Measurements from ENCODE around the gene HEATR3.

HEATR3 gene

GRCh38 chr16:50056226-50056625 lies 9.5 kb upstream of the HEATR3 start:
- Histone ChIP-seq H3K23ac (ENCODE audit: low read length in 2 of 2) (no peak overlapping the region), H3K18ac (ENCODE audit: low read depth in 1 of 2, low read length in 2 of 2) (no peak overlapping the region), H4K91ac (ENCODE audit: low read length) (no peak overlapping the region), H2AFZ (ENCODE audit: low read depth, low read length) (no peak overlapping the region), H3K4ac (ENCODE audit: low read depth in 1 of 2, low read length in 2 of 2) (no peak overlapping the region), H3K27ac (ENCODE audit: low read length, poor library complexity, severe bottlenecking) (no peak overlapping the region), H2BK5ac (ENCODE audit: low read depth, low read length, poor library complexity, severe bottlenecking) (no peak overlapping the region), H3K14ac (ENCODE audit: low read length in 2 of 2) (no peak overlapping the region), H2BK15ac (ENCODE audit: low read depth, poor library complexity, severe bottlenecking) (no peak overlapping the region), H2AK5ac (ENCODE audit: low read length, severe bottlenecking) (no peak overlapping the region), H3K9ac (ENCODE audit: low read length) (no peak overlapping the region), H3K4me2 (ENCODE audit: low read length, poor library complexity, severe bottlenecking) (no peak overlapping the region), H2BK12ac (ENCODE audit: low read length in 2 of 2) (no peak overlapping the region), H3K4me1 (ENCODE audit: control insufficient read depth, insufficient read depth, low read depth, low read length) (no peaks in the 10 kb centered on the region), H3K27me3 (ENCODE audit: control insufficient read depth in 1 of 2, insufficient read depth in 1 of 2, low read length in 2 of 2) (peaks cover 2 to 3% of the 10 kb centered on the region in 2 experiments), H4K8ac (ENCODE audit: low read length) (no peak overlapping the region), H2BK120ac (ENCODE audit: low read depth, low read length) (no peak overlapping the region), H3K9me3 (ENCODE audit: control insufficient read depth, low read length) (no peaks in the 10 kb centered on the region), H3K36me3 (ENCODE audit: control insufficient read depth in 1 of 2, insufficient read depth in 2 of 2, low read depth in 1 of 2, low read length in 2 of 2) (no peaks in the 10 kb centered on the region), H3K79me1 (replicated peaks; ENCODE audit: low read length, poor library complexity, severe bottlenecking) (no peaks in the 10 kb centered on the region), H3K4me3 (ENCODE audit: insufficient read depth in 1 of 2, low read depth in 1 of 2, low read length in 2 of 2) (no peak overlapping the region)
- no peak for DNase-seq
- 94% methylated on average over 2 of the region's 4 CpGs for WGBS

- H2AK5ac ChIP-seq (ENCODE audit: low read length, severe bottlenecking), result no peak overlapping the region
- H3K79me1 ChIP-seq (replicated peaks; ENCODE audit: low read length, poor library complexity, severe bottlenecking), result no peaks in the 10 kb centered on the region
- H3K14ac ChIP-seq (ENCODE audit: low read length in 2 of 2), result no peak overlapping the region
- H4K8ac ChIP-seq (ENCODE audit: low read length), result no peak overlapping the region
- no peak overlapping the region for H3K27ac ChIP-seq (ENCODE audit: low read length, poor library complexity, severe bottlenecking)
- H2BK12ac ChIP-seq (ENCODE audit: low read length in 2 of 2), result no peak overlapping the region
- no peak overlapping the region for H2AFZ ChIP-seq (ENCODE audit: low read depth, low read length)
- peaks cover 0 to 3% of the 10 kb centered on the region in 2 experiments for H3K27me3 ChIP-seq (ENCODE audit: control insufficient read depth in 1 of 2, insufficient read depth in 1 of 2, low read length in 2 of 2)
- no peak overlapping the region for H4K91ac ChIP-seq (ENCODE audit: low read length)
- H2BK15ac ChIP-seq (ENCODE audit: low read depth, poor library complexity, severe bottlenecking), result no peak overlapping the region
- H3K18ac ChIP-seq (ENCODE audit: low read depth in 1 of 2, low read length in 2 of 2), result no peak overlapping the region
- H3K23ac ChIP-seq (ENCODE audit: low read length in 2 of 2), result no peak overlapping the region
- WGBS, result 90% methylated on average over 28 of the region's 28 CpGs
- no peaks in the 10 kb centered on the region for H3K36me3 ChIP-seq (ENCODE audit: control insufficient read depth in 1 of 2, insufficient read depth in 2 of 2, low read depth in 1 of 2, low read length in 2 of 2)
- H3K9me3 ChIP-seq (ENCODE audit: control insufficient read depth, low read length), result no peaks in the 10 kb centered on the region
- H2BK120ac ChIP-seq (ENCODE audit: low read depth, low read length), result no peak overlapping the region
- no peak overlapping the region for H3K4me2 ChIP-seq (ENCODE audit: low read length, poor library complexity, severe bottlenecking)
- H3K9ac ChIP-seq (ENCODE audit: low read length), result no peak overlapping the region
- H3K4me3 ChIP-seq (ENCODE audit: insufficient read depth in 1 of 2, low read depth in 1 of 2, low read length in 2 of 2), result no peak overlapping the region
- no peak overlapping the region for H3K4ac ChIP-seq (ENCODE audit: low read depth in 1 of 2, low read length in 2 of 2)
- no peak for DNase-seq
- H2BK5ac ChIP-seq (ENCODE audit: low read depth, low read length, poor library complexity, severe bottlenecking), result no peak overlapping the region
- H3K4me1 ChIP-seq (ENCODE audit: control insufficient read depth, insufficient read depth, low read depth, low read length), result no peaks in the 10 kb centered on the region
These were observed 7.5 kb upstream of the HEATR3 start for GRCh38 chr16:50058091-50058771.

DNA sequence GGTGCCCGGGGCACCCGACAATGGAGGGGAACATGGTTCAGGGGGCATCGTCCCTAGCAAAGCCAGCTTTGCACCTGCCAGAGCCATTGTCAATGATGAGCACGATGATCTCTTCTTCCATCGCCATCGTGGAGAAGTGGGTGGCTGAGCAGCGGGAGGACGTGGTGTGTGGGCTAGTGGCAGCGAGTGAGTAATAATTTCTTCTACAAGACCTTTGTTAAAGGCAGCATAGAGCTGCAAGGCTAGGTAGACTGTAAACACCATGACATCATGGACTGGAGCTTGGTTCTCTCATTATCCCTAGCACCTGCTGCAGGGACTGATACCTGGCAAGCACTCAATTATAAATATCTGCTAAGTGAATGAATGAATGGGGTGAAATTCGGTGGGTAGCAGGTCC lies 6.7 kb upstream of the HEATR3 start:
- H2BK5ac ChIP-seq (ENCODE audit: low read depth, low read length, poor library complexity, severe bottlenecking), result no peak overlapping the region
- H3K4me2 ChIP-seq (ENCODE audit: low read length, poor library complexity, severe bottlenecking), result no peak overlapping the region
- WGBS, result 81% methylated on average over 10 of the region's 10 CpGs
- no peak overlapping the region for H2AK5ac ChIP-seq (ENCODE audit: low read length, severe bottlenecking)
- H2BK15ac ChIP-seq (ENCODE audit: low read depth, poor library complexity, severe bottlenecking), result no peak overlapping the region
- no peaks in the 10 kb centered on the region for H3K9me3 ChIP-seq (ENCODE audit: control insufficient read depth, low read length)
- no peak overlapping the region for H2BK120ac ChIP-seq (ENCODE audit: low read depth, low read length)
- no peak overlapping the region for H4K91ac ChIP-seq (ENCODE audit: low read length)
- H3K4me1 ChIP-seq (ENCODE audit: control insufficient read depth, insufficient read depth, low read depth, low read length), result no peaks in the 10 kb centered on the region
- no peak overlapping the region for H3K23ac ChIP-seq (ENCODE audit: low read length in 2 of 2)
- no peaks in the 10 kb centered on the region for H3K79me1 ChIP-seq (replicated peaks; ENCODE audit: low read length, poor library complexity, severe bottlenecking)
- H3K9ac ChIP-seq (ENCODE audit: low read length), result no peak overlapping the region
- no peak overlapping the region for H3K14ac ChIP-seq (ENCODE audit: low read length in 2 of 2)
- H4K8ac ChIP-seq (ENCODE audit: low read length), result no peak overlapping the region
- H2BK12ac ChIP-seq (ENCODE audit: low read length in 2 of 2), result no peak overlapping the region
- no peak overlapping the region for H3K27ac ChIP-seq (ENCODE audit: low read length, poor library complexity, severe bottlenecking)
- H3K18ac ChIP-seq (ENCODE audit: low read depth in 1 of 2, low read length in 2 of 2), result no peak overlapping the region
- H3K4me3 ChIP-seq (ENCODE audit: insufficient read depth in 1 of 2, low read depth in 1 of 2, low read length in 2 of 2), result peak overlapping the region in 1 of 2 experiments; percentile 18
- no peak overlapping the region for H2AFZ ChIP-seq (ENCODE audit: low read depth, low read length)
- H3K36me3 ChIP-seq (ENCODE audit: control insufficient read depth in 1 of 2, insufficient read depth in 2 of 2, low read depth in 1 of 2, low read length in 2 of 2), result no peaks in the 10 kb centered on the region
- H3K4ac ChIP-seq (ENCODE audit: low read depth in 1 of 2, low read length in 2 of 2), result no peak overlapping the region
- H3K27me3 ChIP-seq (ENCODE audit: control insufficient read depth in 1 of 2, insufficient read depth in 1 of 2, low read length in 2 of 2), result peaks cover 0 to 3% of the 10 kb centered on the region in 2 experiments
- DNase-seq, result no peak

DNA sequence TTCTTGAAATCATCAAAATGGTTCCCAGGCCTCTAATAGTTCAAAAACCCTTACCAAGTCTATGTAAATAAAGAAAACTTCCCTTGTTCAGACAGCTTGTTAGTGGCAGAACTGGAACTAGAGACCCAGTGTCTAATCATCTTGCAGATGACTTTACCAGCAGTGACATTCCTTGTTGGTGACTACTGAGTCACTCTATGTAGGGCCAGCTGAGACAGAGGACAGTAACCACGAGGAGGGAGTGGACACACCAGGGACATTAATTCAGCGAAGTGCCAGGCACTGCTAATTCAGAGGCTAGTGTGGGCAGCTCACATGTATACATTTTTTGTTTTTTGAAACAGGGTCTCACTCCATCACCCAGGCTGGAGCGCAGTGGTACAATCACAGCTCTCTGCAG lies 6.1 kb upstream of the HEATR3 start:
- Histone ChIP-seq H3K4me3 (ENCODE audit: insufficient read depth in 1 of 2, low read depth in 1 of 2, low read length in 2 of 2) (no peak overlapping the region), H3K79me1 (replicated peaks; ENCODE audit: low read length, poor library complexity, severe bottlenecking) (no peaks in the 10 kb centered on the region), H2AK5ac (ENCODE audit: low read length, severe bottlenecking) (no peak overlapping the region), H2BK12ac (ENCODE audit: low read length in 2 of 2) (no peak overlapping the region), H3K4me2 (ENCODE audit: low read length, poor library complexity, severe bottlenecking) (no peak overlapping the region), H3K23ac (ENCODE audit: low read length in 2 of 2) (no peak overlapping the region), H3K36me3 (ENCODE audit: control insufficient read depth in 1 of 2, insufficient read depth in 2 of 2, low read depth in 1 of 2, low read length in 2 of 2) (no peaks in the 10 kb centered on the region), H3K4me1 (ENCODE audit: control insufficient read depth, insufficient read depth, low read depth, low read length) (no peaks in the 10 kb centered on the region), H3K9ac (ENCODE audit: low read length) (no peak overlapping the region), H2AFZ (ENCODE audit: low read depth, low read length) (no peak overlapping the region), H3K4ac (ENCODE audit: low read depth in 1 of 2, low read length in 2 of 2) (no peak overlapping the region), H3K14ac (ENCODE audit: low read length in 2 of 2) (no peak overlapping the region), H3K27me3 (ENCODE audit: control insufficient read depth in 1 of 2, insufficient read depth in 1 of 2, low read length in 2 of 2) (peaks cover 0 to 3% of the 10 kb centered on the region in 2 experiments), H4K8ac (ENCODE audit: low read length) (no peak overlapping the region), H3K18ac (ENCODE audit: low read depth in 1 of 2, low read length in 2 of 2) (no peak overlapping the region), H2BK120ac (ENCODE audit: low read depth, low read length) (no peak overlapping the region), H2BK15ac (ENCODE audit: low read depth, poor library complexity, severe bottlenecking) (no peak overlapping the region), H3K27ac (ENCODE audit: low read length, poor library complexity, severe bottlenecking) (no peak overlapping the region), H3K9me3 (ENCODE audit: control insufficient read depth, low read length) (no peaks in the 10 kb centered on the region), H2BK5ac (ENCODE audit: low read depth, low read length, poor library complexity, severe bottlenecking) (no peak overlapping the region), H4K91ac (ENCODE audit: low read length) (no peak overlapping the region)
- 53% methylated on average over 3 of the region's 3 CpGs for WGBS
- no peak for DNase-seq
